Osteoblast (primary cell): ENCODE results near the gene ADRA2C. TPM values are rescaled to one million over a fixed set of nuclear protein-coding genes. Genes with fewer than 3 reads are reported as not detected.

Experiments used
- DNase-seq: peaks from one replicate; pipeline ENCODE4 v3.0.0; 2011; ENCODE audit warnings: low spot score, mixed read lengths; ENCODE audit not compliant: insufficient read length; ENCODE audit errors: missing footprints
- H2AFZ ChIP-seq: 2 replicates; pipeline ENCODE4 v1.6.0; 2011; ENCODE audit warnings: mild to moderate bottlenecking, low read length
- H3K27ac ChIP-seq: 2 replicates; pipeline ENCODE4 v1.5.1; 2011; ENCODE audit warnings: mild to moderate bottlenecking, low read depth, low read length, moderate library complexity
- H3K27me3 ChIP-seq: 2 replicates; pipeline ENCODE4 v1.6.0; 2012; ENCODE audit warnings: mild to moderate bottlenecking, control low read depth, inconsistent platforms, low read length, moderate library complexity; ENCODE audit not compliant: insufficient read depth
- H3K36me3 ChIP-seq: 2 replicates; pipeline ENCODE4 v1.5.1; 2011; ENCODE audit warnings: mild to moderate bottlenecking, low read length, control low read depth, moderate library complexity; ENCODE audit not compliant: insufficient read depth
- H3K4me1 ChIP-seq: 2 replicates; pipeline ENCODE4 v1.5.1; 2011; ENCODE audit warnings: mild to moderate bottlenecking, low read length, control low read depth, moderate library complexity; ENCODE audit not compliant: insufficient read depth
- H3K4me2 ChIP-seq: 2 replicates; pipeline ENCODE4 v1.6.0; 2011; ENCODE audit warnings: mild to moderate bottlenecking, low read length; ENCODE audit not compliant: insufficient read depth
- H3K4me3 ChIP-seq: fragments of 200-600 bp; sonication (generic); 3 replicates; pipeline ENCODE4 v1.5.1; 2012; ENCODE audit warnings: mild to moderate bottlenecking, low read length, inconsistent platforms; ENCODE audit not compliant: insufficient read depth
- H3K79me2 ChIP-seq: 2 replicates; pipeline ENCODE4 v1.6.0; 2012; ENCODE audit warnings: mild to moderate bottlenecking, low read length, control low read depth, inconsistent platforms; ENCODE audit not compliant: insufficient read depth
- H3K9me3 ChIP-seq: 2 replicates; pipeline ENCODE4 v1.5.1; 2011; ENCODE audit warnings: low read depth, low read length, control low read depth
- H4K20me1 ChIP-seq: 2 replicates; pipeline ENCODE4 v1.6.0; 2012; ENCODE audit warnings: mild to moderate bottlenecking, low read length, control low read depth; ENCODE audit not compliant: insufficient read depth
- CTCF ChIP-seq: IDR thresholded peaks from 2 replicates; pipeline ENCODE4 v1.5.1; 2011; ENCODE audit warnings: mild to moderate bottlenecking, low read depth, low read length, moderate library complexity; ENCODE audit errors: extremely low read depth
- total RNA-seq: library from RNA; depleted of rRNA; stranded (reverse); fragments of >200 nt; gene quantifications from 2 replicates; pipeline ENCODE4 v1.2.3, GENCODE V29; 2012

Gene ADRA2C
- total RNA-seq, 1 donor: 1.1 TPM

- H3K36me3 ChIP-seq: no peaks in the 10 kb centered on the region
- H2AFZ ChIP-seq: no peak overlapping the region
- no peak overlapping the region for H3K27ac ChIP-seq
- no peaks in the 10 kb centered on the region for H3K79me2 ChIP-seq
- no peak overlapping the region for H3K4me2 ChIP-seq
- no peak for TF ChIP-seq CTCF
- no peaks in the 10 kb centered on the region for H3K4me1 ChIP-seq
- no peaks in the 10 kb centered on the region for H3K9me3 ChIP-seq
- no peak for DNase-seq
- peaks cover 26% of the 10 kb centered on the region for H3K27me3 ChIP-seq
- H3K4me3 ChIP-seq: no peak overlapping the region
- no peaks in the 10 kb centered on the region for H4K20me1 ChIP-seq
These were observed 36.6 kb downstream of the ADRA2C start for GRCh38 chr4:3802571-3803474.

- Histone ChIP-seq H3K9me3 (no peaks in the 10 kb centered on the region), H3K27ac (no peak overlapping the region), H3K4me3 (no peak overlapping the region), H3K79me2 (no peaks in the 10 kb centered on the region), H2AFZ (no peak overlapping the region), H3K4me2 (no peak overlapping the region), H3K27me3 (peaks cover 32% of the 10 kb centered on the region), H4K20me1 (no peaks in the 10 kb centered on the region), H3K4me1 (no peaks in the 10 kb centered on the region), H3K36me3 (no peaks in the 10 kb centered on the region)
- no peak for DNase-seq
- TF ChIP-seq CTCF: no peak
These were observed 37.3 kb downstream of the ADRA2C start for GRCh38 chr4:3803475-3803847.

GRCh38 chr4:3803946-3804345 is 37.8 kb downstream of the ADRA2C start:
- Histone ChIP-seq H2AFZ (no peak overlapping the region), H3K27me3 (peaks cover 33% of the 10 kb centered on the region), H3K27ac (no peak overlapping the region), H4K20me1 (no peaks in the 10 kb centered on the region), H3K4me3 (no peak overlapping the region), H3K79me2 (no peaks in the 10 kb centered on the region), H3K4me1 (no peaks in the 10 kb centered on the region), H3K36me3 (no peaks in the 10 kb centered on the region), H3K9me3 (no peaks in the 10 kb centered on the region), H3K4me2 (no peak overlapping the region)
- no peak for DNase-seq
- no peak for TF ChIP-seq CTCF

GRCh38 chr4:3805026-3805425 is 38.8 kb downstream of the ADRA2C start:
- TF ChIP-seq CTCF: no peak
- Histone ChIP-seq H3K79me2 (no peaks in the 10 kb centered on the region), H3K9me3 (no peaks in the 10 kb centered on the region), H3K4me2 (no peak overlapping the region), H2AFZ (no peak overlapping the region), H3K27ac (no peak overlapping the region), H3K4me3 (no peak overlapping the region), H3K36me3 (no peaks in the 10 kb centered on the region), H3K27me3 (peaks cover 28% of the 10 kb centered on the region), H3K4me1 (no peaks in the 10 kb centered on the region), H4K20me1 (no peaks in the 10 kb centered on the region)
- no peak for DNase-seq
